Measurements from ENCODE around the gene RNASE1. TPM values are rescaled to one million over a fixed set of nuclear protein-coding genes. Genes with fewer than 3 reads are reported as not detected.

RNASE1 gene
- total and polyA plus RNA-seq, 2 experiments from 2014 or later, result 0.56 to 1.7 TPM

DNA sequence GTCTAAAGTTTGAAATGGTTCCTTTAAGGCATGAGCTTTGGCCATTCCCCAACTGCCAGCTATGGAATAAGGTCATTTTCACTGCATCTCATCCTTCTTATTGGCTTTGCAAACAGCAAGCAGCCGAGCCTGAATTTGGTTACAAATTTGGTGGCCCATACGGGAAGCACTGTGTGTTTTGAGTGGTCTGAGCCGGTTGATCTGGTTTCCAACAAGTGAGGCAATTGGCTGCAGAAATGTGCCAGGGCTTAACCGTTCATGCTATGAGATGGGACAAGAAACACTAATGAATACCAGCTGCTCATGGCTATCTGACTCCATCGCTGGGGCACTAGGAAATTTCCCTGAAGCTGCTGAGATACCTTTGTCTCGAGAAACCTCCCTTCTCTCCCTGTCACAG lies 47.6 kb downstream of the RNASE1 start:
- Histone ChIP-seq H3K4me3 (no peak overlapping the region), H3K27ac (ENCODE audit: low read depth) (no peak overlapping the region), H3K36me3 (ENCODE audit: insufficient read depth) (peaks cover 7% of the 10 kb centered on the region), H3K4me2 (no peak overlapping the region), H3F3A (replicated peaks; ENCODE audit: low read depth) (no peaks in the 10 kb centered on the region), H3K4me1 (ENCODE audit: insufficient read depth) (0 out of 2 replicates have a peak, but pooled peaks cover 5% of the 10 kb centered on the region), H3K79me2 (replicated peaks; ENCODE audit: insufficient read depth) (no peaks in the 10 kb centered on the region), H3K27me3 (ENCODE audit: insufficient read depth) (no peaks in the 10 kb centered on the region), H3K9me2 (ENCODE audit: insufficient read depth) (0 out of 2 replicates have a peak, but pooled peaks cover 9% of the 10 kb centered on the region), H4K20me1 (replicated peaks; ENCODE audit: insufficient read depth) (no peaks in the 10 kb centered on the region), H2AFZ (no peak overlapping the region)
- DNase-seq (ENCODE audit: low spot score), result no peak
- Mint-ChIP-seq H3K27me3 (ENCODE audit: insufficient read depth, low read depth, poor library complexity) (peaks cover 3% of the 10 kb centered on the region), H3K4me1 (peaks cover 18% of the 10 kb centered on the region), H3K4me3 (no peak overlapping the region), H3K36me3 (ENCODE audit: low read depth) (peaks cover 30% of the 10 kb centered on the region), H3K27ac (no peak overlapping the region), H3K9me3 (peaks cover 38% of the 10 kb centered on the region)
- TF ChIP-seq POLR2AphosphoS5 (IDR thresholded peaks at IDR 0.05; ENCODE audit: low read depth) (no peak), JUNB (IDR thresholded peaks at IDR 0.05; ENCODE audit: unreplicated experiment) (no peak), REST (IDR thresholded peaks at IDR 0.05; ENCODE audit: unreplicated experiment) (no peak), STAT1 (IDR thresholded peaks at IDR 0.05; ENCODE audit: unreplicated experiment) (no peak), ZNF331 (CRISPR knock-in tag; IDR thresholded peaks at IDR 0.05; ENCODE audit: low read depth) (no peak), CREB1 (CRISPR knock-in tag; IDR thresholded peaks at IDR 0.05; ENCODE audit: low read depth) (no peak), ZNF114 (CRISPR knock-in tag; IDR thresholded peaks at IDR 0.05) (no peak), EZH2phosphoT487 (IDR thresholded peaks at IDR 0.05; ENCODE audit: unreplicated experiment) (no peak), NANOG (IDR thresholded peaks at IDR 0.05; ENCODE audit: borderline replicate concordance) (no peak), EZH2 (IDR thresholded peaks at IDR 0.05; ENCODE audit: low read depth, unreplicated experiment) (no peak)
- TF ChIP-seq, protein P1, sequence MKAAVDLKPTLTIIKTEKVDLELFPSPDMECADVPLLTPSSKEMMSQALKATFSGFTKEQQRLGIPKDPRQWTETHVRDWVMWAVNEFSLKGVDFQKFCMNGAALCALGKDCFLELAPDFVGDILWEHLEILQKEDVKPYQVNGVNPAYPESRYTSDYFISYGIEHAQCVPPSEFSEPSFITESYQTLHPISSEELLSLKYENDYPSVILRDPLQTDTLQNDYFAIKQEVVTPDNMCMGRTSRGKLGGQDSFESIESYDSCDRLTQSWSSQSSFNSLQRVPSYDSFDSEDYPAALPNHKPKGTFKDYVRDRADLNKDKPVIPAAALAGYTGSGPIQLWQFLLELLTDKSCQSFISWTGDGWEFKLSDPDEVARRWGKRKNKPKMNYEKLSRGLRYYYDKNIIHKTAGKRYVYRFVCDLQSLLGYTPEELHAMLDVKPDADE (IDR thresholded peaks at IDR 0.05), result no peak
- TF ChIP-seq, protein P2, sequence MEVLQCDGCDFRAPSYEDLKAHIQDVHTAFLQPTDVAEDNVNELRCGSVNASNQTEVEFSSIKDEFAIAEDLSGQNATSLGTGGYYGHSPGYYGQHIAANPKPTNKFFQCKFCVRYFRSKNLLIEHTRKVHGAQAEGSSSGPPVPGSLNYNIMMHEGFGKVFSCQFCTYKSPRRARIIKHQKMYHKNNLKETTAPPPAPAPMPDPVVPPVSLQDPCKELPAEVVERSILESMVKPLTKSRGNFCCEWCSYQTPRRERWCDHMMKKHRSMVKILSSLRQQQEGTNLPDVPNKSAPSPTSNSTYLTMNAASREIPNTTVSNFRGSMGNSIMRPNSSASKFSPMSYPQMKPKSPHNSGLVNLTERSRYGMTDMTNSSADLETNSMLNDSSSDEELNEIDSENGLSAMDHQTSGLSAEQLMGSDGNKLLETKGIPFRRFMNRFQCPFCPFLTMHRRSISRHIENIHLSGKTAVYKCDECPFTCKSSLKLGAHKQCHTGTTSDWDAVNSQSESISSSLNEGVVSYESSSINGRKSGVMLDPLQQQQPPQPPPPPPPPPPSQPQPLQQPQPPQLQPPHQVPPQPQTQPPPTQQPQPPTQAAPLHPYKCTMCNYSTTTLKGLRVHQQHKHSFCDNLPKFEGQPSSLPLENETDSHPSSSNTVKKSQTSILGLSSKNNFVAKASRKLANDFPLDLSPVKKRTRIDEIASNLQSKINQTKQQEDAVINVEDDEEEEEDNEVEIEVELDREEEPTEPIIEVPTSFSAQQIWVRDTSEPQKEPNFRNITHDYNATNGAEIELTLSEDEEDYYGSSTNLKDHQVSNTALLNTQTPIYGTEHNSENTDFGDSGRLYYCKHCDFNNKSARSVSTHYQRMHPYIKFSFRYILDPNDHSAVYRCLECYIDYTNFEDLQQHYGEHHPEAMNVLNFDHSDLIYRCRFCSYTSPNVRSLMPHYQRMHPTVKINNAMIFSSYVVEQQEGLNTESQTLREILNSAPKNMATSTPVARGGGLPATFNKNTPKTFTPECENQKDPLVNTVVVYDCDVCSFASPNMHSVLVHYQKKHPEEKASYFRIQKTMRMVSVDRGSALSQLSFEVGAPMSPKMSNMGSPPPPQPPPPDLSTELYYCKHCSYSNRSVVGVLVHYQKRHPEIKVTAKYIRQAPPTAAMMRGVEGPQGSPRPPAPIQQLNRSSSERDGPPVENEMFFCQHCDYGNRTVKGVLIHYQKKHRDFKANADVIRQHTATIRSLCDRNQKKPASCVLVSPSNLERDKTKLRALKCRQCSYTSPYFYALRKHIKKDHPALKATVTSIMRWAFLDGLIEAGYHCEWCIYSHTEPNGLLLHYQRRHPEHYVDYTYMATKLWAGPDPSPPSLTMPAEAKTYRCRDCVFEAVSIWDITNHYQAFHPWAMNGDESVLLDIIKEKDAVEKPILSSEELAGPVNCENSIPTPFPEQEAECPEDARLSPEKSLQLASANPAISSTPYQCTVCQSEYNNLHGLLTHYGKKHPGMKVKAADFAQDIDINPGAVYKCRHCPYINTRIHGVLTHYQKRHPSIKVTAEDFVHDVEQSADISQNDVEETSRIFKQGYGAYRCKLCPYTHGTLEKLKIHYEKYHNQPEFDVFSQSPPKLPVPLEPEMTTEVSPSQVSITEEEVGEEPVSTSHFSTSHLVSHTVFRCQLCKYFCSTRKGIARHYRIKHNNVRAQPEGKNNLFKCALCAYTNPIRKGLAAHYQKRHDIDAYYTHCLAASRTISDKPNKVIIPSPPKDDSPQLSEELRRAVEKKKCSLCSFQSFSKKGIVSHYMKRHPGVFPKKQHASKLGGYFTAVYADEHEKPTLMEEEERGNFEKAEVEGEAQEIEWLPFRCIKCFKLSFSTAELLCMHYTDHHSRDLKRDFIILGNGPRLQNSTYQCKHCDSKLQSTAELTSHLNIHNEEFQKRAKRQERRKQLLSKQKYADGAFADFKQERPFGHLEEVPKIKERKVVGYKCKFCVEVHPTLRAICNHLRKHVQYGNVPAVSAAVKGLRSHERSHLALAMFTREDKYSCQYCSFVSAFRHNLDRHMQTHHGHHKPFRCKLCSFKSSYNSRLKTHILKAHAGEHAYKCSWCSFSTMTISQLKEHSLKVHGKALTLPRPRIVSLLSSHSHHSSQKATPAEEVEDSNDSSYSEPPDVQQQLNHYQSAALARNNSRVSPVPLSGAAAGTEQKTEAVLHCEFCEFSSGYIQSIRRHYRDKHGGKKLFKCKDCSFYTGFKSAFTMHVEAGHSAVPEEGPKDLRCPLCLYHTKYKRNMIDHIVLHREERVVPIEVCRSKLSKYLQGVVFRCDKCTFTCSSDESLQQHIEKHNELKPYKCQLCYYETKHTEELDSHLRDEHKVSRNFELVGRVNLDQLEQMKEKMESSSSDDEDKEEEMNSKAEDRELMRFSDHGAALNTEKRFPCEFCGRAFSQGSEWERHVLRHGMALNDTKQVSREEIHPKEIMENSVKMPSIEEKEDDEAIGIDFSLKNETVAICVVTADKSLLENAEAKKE (CRISPR knock-in tag; IDR thresholded peaks at IDR 0.05), result no peak
- TF ChIP-seq, protein P3, sequence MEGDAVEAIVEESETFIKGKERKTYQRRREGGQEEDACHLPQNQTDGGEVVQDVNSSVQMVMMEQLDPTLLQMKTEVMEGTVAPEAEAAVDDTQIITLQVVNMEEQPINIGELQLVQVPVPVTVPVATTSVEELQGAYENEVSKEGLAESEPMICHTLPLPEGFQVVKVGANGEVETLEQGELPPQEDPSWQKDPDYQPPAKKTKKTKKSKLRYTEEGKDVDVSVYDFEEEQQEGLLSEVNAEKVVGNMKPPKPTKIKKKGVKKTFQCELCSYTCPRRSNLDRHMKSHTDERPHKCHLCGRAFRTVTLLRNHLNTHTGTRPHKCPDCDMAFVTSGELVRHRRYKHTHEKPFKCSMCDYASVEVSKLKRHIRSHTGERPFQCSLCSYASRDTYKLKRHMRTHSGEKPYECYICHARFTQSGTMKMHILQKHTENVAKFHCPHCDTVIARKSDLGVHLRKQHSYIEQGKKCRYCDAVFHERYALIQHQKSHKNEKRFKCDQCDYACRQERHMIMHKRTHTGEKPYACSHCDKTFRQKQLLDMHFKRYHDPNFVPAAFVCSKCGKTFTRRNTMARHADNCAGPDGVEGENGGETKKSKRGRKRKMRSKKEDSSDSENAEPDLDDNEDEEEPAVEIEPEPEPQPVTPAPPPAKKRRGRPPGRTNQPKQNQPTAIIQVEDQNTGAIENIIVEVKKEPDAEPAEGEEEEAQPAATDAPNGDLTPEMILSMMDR (conservative IDR thresholded peaks at IDR 0.05; ENCODE audit: low read depth in 2 of 2), result no peak
- ATAC-seq, result no peak
